Kidney (tissue), 14 donors: ENCODE results near the gene DYNC2H1. TPM values are rescaled to one million over a fixed set of nuclear protein-coding genes. Genes with fewer than 3 reads are reported as not detected.

Experiments
- DNase-seq, 5 donors: peaks; one replicate each; pipeline ENCODE4 v3.0.0-alpha.2; 2013 to 2020
- FAIRE-seq: peaks from 2 replicates; lab custom pipeline; 2012; peaks lifted over from hg19 to GRCh38; lab: Jason Lieb, UNC
- H3K27ac ChIP-seq, 2 donors: one replicate each; pipeline ENCODE4 v1.7.0; 2013; ENCODE audit warnings: low read depth in 2 of 2, low read length in 2 of 2, inconsistent platforms in 1 of 2
- H3K27me3 ChIP-seq: one replicate; pipeline ENCODE4 v1.7.1; 2013; ENCODE audit warnings: low read length, inconsistent platforms; ENCODE audit not compliant: control insufficient read depth, insufficient read depth
- H3K36me3 ChIP-seq, 3 donors: one replicate each; pipeline versions ENCODE4 v1.7.0 to v1.7.1; 2013; ENCODE audit warnings: low read length in 3 of 3, control low read depth in 1 of 3, inconsistent platforms in 1 of 3; ENCODE audit not compliant: insufficient read depth in 3 of 3, control insufficient read depth in 2 of 3
- H3K4me1 ChIP-seq, 3 donors: one replicate each; pipeline versions ENCODE4 v1.7.0 to v1.7.1; 2013; ENCODE audit warnings: low read length in 3 of 3, inconsistent platforms in 1 of 3, low read depth in 1 of 3; ENCODE audit not compliant: control insufficient read depth in 2 of 3, insufficient read depth in 2 of 3
- H3K4me3 ChIP-seq, 3 donors: one replicate each; pipeline versions ENCODE4 v1.7.0 to v1.8.1; 2013; ENCODE audit warnings: low read length in 3 of 3, control low read depth in 1 of 3, inconsistent platforms in 1 of 3
- H3K9ac ChIP-seq, 3 donors: one replicate each; pipeline versions ENCODE4 v1.7.0 to v1.7.1; 2013; ENCODE audit warnings: low read length in 3 of 3, control low read depth in 1 of 3, inconsistent platforms in 1 of 3
- H3K9me3 ChIP-seq, 3 donors: one replicate each; pipeline versions ENCODE4 v1.7.0 to v1.7.1; 2013; ENCODE audit warnings: low read length in 3 of 3, control low read depth in 1 of 3, inconsistent platforms in 1 of 3; ENCODE audit not compliant: control insufficient read depth in 2 of 3, insufficient read depth in 1 of 3
- intact Hi-C: fragments of 100-400 bp; cut with DNase I; formaldehyde crosslinking; loops from one replicate; pipeline ENCODE4 v1.11.1; 2022
- polyA plus RNA-seq: library from polyadenylated mRNA; stranded (reverse); fragments of 350-450 nt; fragmentation: Illumina TruSeq; extraction: RNeasy Lipid Tissue Mini Kit (QIAGEN cat#74804); gene quantifications from one replicate; pipeline ENCODE4 v1.2.3, GENCODE V29; 2014; ENCODE audit warnings: low read depth, low replicate concordance; ENCODE audit not compliant: insufficient read depth
- total RNA-seq: library from RNA; stranded (reverse); fragmentation: NEBNext Ultra II Directional; extraction: Animal tissue kit (Norgen Biotek cat#: 25700); gene quantifications from one replicate; pipeline ENCODE4 v1.2.1, GENCODE V29; 2021
- TF ChIP-seq, protein P1 (sequence below): IDR thresholded peaks from 3 replicates; pipeline ENCODE4 v1.5.1; 2012; ENCODE audit warnings: mild to moderate bottlenecking, moderate library complexity, borderline replicate concordance; ENCODE audit not compliant: insufficient read depth; ENCODE audit errors: extremely low read depth
- donor health status: control.
- donor health status: control.
- donor health status: control.
- donor health status: control.
- donor health status: control.
- donor health status: DM: yes; HTN: yes; CAD: no.
- donor health status: Normal renal cell carcinoma (clear cell type).

Gene DYNC2H1
- total and polyA plus RNA-seq, 2 donors from 2014 or later = 13.5 to 30.9 TPM

GRCh38 chr11:103488579-103488978, 379.4 kb downstream of the DYNC2H1 start:
- intact Hi-C loops = no loop called here
- Histone ChIP-seq H3K36me3 (no peaks in the 10 kb centered on the region), H3K9me3 (no peaks in the 10 kb centered on the region), H3K27ac (no peak overlapping the region), H3K4me3 (no peak overlapping the region), H3K9ac (no peak overlapping the region), H3K4me1 (no peaks in the 10 kb centered on the region), H3K27me3 (no peaks in the 10 kb centered on the region)
- DNase-seq = no peak
- TF ChIP-seq, protein P1, sequence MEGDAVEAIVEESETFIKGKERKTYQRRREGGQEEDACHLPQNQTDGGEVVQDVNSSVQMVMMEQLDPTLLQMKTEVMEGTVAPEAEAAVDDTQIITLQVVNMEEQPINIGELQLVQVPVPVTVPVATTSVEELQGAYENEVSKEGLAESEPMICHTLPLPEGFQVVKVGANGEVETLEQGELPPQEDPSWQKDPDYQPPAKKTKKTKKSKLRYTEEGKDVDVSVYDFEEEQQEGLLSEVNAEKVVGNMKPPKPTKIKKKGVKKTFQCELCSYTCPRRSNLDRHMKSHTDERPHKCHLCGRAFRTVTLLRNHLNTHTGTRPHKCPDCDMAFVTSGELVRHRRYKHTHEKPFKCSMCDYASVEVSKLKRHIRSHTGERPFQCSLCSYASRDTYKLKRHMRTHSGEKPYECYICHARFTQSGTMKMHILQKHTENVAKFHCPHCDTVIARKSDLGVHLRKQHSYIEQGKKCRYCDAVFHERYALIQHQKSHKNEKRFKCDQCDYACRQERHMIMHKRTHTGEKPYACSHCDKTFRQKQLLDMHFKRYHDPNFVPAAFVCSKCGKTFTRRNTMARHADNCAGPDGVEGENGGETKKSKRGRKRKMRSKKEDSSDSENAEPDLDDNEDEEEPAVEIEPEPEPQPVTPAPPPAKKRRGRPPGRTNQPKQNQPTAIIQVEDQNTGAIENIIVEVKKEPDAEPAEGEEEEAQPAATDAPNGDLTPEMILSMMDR = no peak
- no peak for FAIRE-seq

- Histone ChIP-seq H3K9ac (no peak overlapping the region), H3K27me3 (no peaks in the 10 kb centered on the region), H3K27ac (no peak overlapping the region), H3K9me3 (no peaks in the 10 kb centered on the region), H3K36me3 (no peaks in the 10 kb centered on the region), H3K4me3 (no peak overlapping the region), H3K4me1 (no peaks in the 10 kb centered on the region)
- DNase-seq = no peak
- TF ChIP-seq, protein P1 = no peak
- no peak for FAIRE-seq
- intact Hi-C loops = no loop called here
Observed at GRCh38 chr11:103491777-103492176, 382.6 kb downstream of the DYNC2H1 start.

DNA sequence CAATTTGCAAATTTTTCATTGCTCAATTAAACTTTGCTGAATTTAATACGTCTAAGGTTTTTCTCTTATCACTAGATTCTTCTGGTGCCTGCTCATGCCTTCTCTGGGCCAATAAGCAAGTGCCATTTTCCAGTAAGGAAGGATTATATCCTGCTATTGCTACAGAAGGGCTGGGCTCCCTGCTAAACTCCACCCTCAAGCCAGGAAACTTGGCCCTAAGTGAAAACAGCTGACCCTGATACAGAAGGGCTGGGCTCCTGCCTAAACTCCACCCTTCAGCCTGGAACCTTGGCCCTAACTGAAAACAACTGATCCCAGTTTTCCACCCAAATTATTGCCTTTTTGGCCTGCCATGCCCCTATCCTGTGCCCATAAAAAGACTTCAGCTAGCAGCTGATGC, 385.3 kb downstream of the DYNC2H1 start:
- FAIRE-seq (no peak), DNase-seq (no peak)
- H3K9me3 ChIP-seq = no peaks in the 10 kb centered on the region
- no peak overlapping the region for H3K27ac ChIP-seq
- H3K4me1 ChIP-seq = no peaks in the 10 kb centered on the region
- intact Hi-C loops = no loop called here
- TF ChIP-seq, protein P1 = no peak
- no peak overlapping the region for H3K9ac ChIP-seq
- H3K36me3 ChIP-seq = no peaks in the 10 kb centered on the region
- no peak overlapping the region for H3K4me3 ChIP-seq
- H3K27me3 ChIP-seq = no peaks in the 10 kb centered on the region

GRCh38 chr11:103497268-103497667, 388.0 kb downstream of the DYNC2H1 start:
- H3K9ac ChIP-seq = no peak overlapping the region
- no peaks in the 10 kb centered on the region for H3K27me3 ChIP-seq
- H3K36me3 ChIP-seq = no peaks in the 10 kb centered on the region
- H3K9me3 ChIP-seq = no peaks in the 10 kb centered on the region
- no peaks in the 10 kb centered on the region for H3K4me1 ChIP-seq
- H3K27ac ChIP-seq = no peak overlapping the region
- intact Hi-C loops = no loop called here
- H3K4me3 ChIP-seq = no peak overlapping the region
- FAIRE-seq (no peak), DNase-seq (peak in 1 of 5 donors; percentile 16)
- TF ChIP-seq, protein P1 = no peak
